K562 (cell line): ENCODE data around the gene DCLK2. TPM values are rescaled to one million over a fixed set of nuclear protein-coding genes. Genes with fewer than 3 reads are reported as not detected.

Experiments
- ATAC-seq: fragments of 200-7000 bp; cut with Tn5 transposase; 3 replicates; pipeline ENCODE4 v1.9.1; 2020; ENCODE audit warnings: moderate library complexity
- BruUV-seq: library from RNA; stranded (reverse); fragments of 400-500 nt; replicated peaks from 2 replicates; lab custom pipeline; 2021; lab: Mats Ljungman, UMichigan
- CTCF ChIA-PET: fragments of 300-600 bp; formaldehyde crosslinking; extraction: SDS; loops from one replicate; lab custom pipeline; 2021; ENCODE audit warnings: low intra/inter-chr PET ratio; lab: Yijun Ruan, JAX
- POLR2A ChIA-PET: fragments of 300-600, 350-650 bp; sonication (Branson Sonifier 250); formaldehyde crosslinking; extraction: SDS; loops from one replicate; lab custom pipeline; 2021; ENCODE audit warnings: antibody characterized with exemption, inconsistent platforms; lab: Yijun Ruan, JAX
- DNase-seq, 4 experiments: peaks; one replicate each; pipeline versions ENCODE4 v3.0.0 to v3.0.0-alpha.2; 2011 to 2018; ENCODE audit warnings: low spot score in 3 of 4, mixed read lengths in 3 of 4; ENCODE audit errors: extremely low read depth in 1 of 4
- FAIRE-seq: peaks from 2 replicates; lab custom pipeline; 2011; peaks lifted over from hg19 to GRCh38; lab: Jason Lieb, UNC
- H2AFZ ChIP-seq: 2 replicates; pipeline ENCODE4 v1.6.0; 2011; ENCODE audit warnings: low read depth, low read length, control low read depth, inconsistent platforms
- H3K27ac ChIP-seq: fragments of 200-600 bp; 3 replicates; pipeline ENCODE4 v1.8.0; 2011; ENCODE audit warnings: low read depth, mild to moderate bottlenecking, control low read depth, inconsistent platforms, low read length, moderate library complexity, mixed read lengths; ENCODE audit errors: extremely low read depth
- H3K27me3 ChIP-seq, 2 experiments: fragments of 300-600 bp in 1 of 2; 2 replicates in 1 of 2; 3 replicates in 1 of 2; pipeline versions ENCODE4 v1.6.0 to v1.8.0; 2011; ENCODE audit warnings: inconsistent platforms in 2 of 2, low read length in 2 of 2, mild to moderate bottlenecking in 1 of 2, mixed read lengths in 1 of 2, moderate library complexity in 1 of 2; ENCODE audit not compliant: control insufficient read depth in 2 of 2, insufficient read depth in 2 of 2
- H3K36me3 ChIP-seq: fragments of 300-600 bp; 3 replicates; pipeline ENCODE4 v1.8.0; 2011; ENCODE audit warnings: mild to moderate bottlenecking, low read length, inconsistent platforms; ENCODE audit not compliant: control insufficient read depth, insufficient read depth
- H3K4me1 ChIP-seq, 2 experiments: fragments of 200-600 bp in 1 of 2; replicated peaks in 1 of 2; 2 replicates in 1 of 2; 3 replicates in 1 of 2; pipeline versions ENCODE4 v1.5.1 to v1.8.0; 2011; ENCODE audit warnings: inconsistent platforms in 2 of 2, low read length in 2 of 2, mild to moderate bottlenecking in 1 of 2, mixed read lengths in 1 of 2, moderate library complexity in 1 of 2; ENCODE audit not compliant: control insufficient read depth in 2 of 2, insufficient read depth in 2 of 2
- H3K4me2 ChIP-seq: 2 replicates; pipeline ENCODE4 v1.6.1; 2011; ENCODE audit warnings: low read length, control low read depth, inconsistent platforms, mixed read lengths; ENCODE audit not compliant: insufficient read depth
- H3K4me3 ChIP-seq: fragments of 200-600 bp; sonication (generic), shearing (Covaris generic); 2 replicates; pipeline ENCODE4 v1.5.1; 2016; ENCODE audit warnings: control low read depth, inconsistent platforms
- H3K79me2 ChIP-seq: fragments of 200-600 bp; 3 replicates; pipeline ENCODE4 v1.8.0; 2011; ENCODE audit warnings: low read length, inconsistent platforms; ENCODE audit not compliant: control insufficient read depth, insufficient read depth
- H3K9ac ChIP-seq, 2 experiments: 2 replicates each; pipeline versions ENCODE4 v1.6.0 to v1.6.1; 2011; ENCODE audit warnings: low read depth in 2 of 2, low read length in 2 of 2, control low read depth in 1 of 2, inconsistent platforms in 1 of 2, mild to moderate bottlenecking in 1 of 2, mixed read lengths in 1 of 2; ENCODE audit not compliant: insufficient read depth in 1 of 2
- H3K9me1 ChIP-seq: one replicate; pipeline ENCODE4 v1.6.0; 2011; ENCODE audit warnings: inconsistent platforms, mild to moderate bottlenecking, low read length, moderate library complexity; ENCODE audit not compliant: control insufficient read depth, insufficient read depth
- H3K9me3 ChIP-seq: replicated peaks from 2 replicates; pipeline ENCODE4 v1.5.1; 2011; ENCODE audit warnings: low read depth, low read length, inconsistent platforms; ENCODE audit not compliant: control insufficient read depth, insufficient read depth
- H4K20me1 ChIP-seq: replicated peaks from 2 replicates; pipeline ENCODE4 v1.6.1; 2011; ENCODE audit warnings: low read length, inconsistent platforms, mixed read lengths; ENCODE audit not compliant: control insufficient read depth, insufficient read depth
- CEBPG ChIP-seq, 3 experiments: fragments of 200-800 bp in 1 of 3; sonication (Bioruptor generic) in 1 of 3; sonication (generic) in 1 of 3; formaldehyde crosslinking in 1 of 3; IDR thresholded peaks in 2 of 3; conservative IDR thresholded peaks in 1 of 3; 2 replicates each; pipeline versions ENCODE4 v1.6.1 to v1.8.0; 2016 to 2022; ENCODE audit warnings: missing compliant biosample characterization in 2 of 3, missing genetic modification characterization in 2 of 3, mild to moderate bottlenecking in 1 of 3, missing genetic modification reagents in 1 of 3
- CHD4 ChIP-seq: fragments of 200-600 bp; sonication (generic); IDR thresholded peaks from 3 replicates; pipeline ENCODE4 v1.6.1; 2012; ENCODE audit warnings: low read depth, mild to moderate bottlenecking, mixed read lengths, low read length, inconsistent platforms; ENCODE audit not compliant: insufficient read depth, insufficient replicate concordance, poor library complexity, severe bottlenecking
- CREM ChIP-seq: IDR thresholded peaks from 2 replicates; pipeline ENCODE4 v1.6.1; 2014; ENCODE audit warnings: antibody characterized with exemption, low read depth
- E2F3 ChIP-seq: fragments of 250-450 bp; sonication (Bioruptor Pico); IDR thresholded peaks from 2 replicates; pipeline ENCODE4 v1.4.0; 2020; ENCODE audit warnings: mild to moderate bottlenecking
- E2F4 ChIP-seq: sonication (generic); formaldehyde crosslinking; IDR thresholded peaks from 2 replicates; pipeline ENCODE4 v1.8.0; 2022; ENCODE audit warnings: mild to moderate bottlenecking, low read depth, missing genetic modification reagents
- HNRNPK ChIP-seq: fragments of 200-400 bp; formaldehyde crosslinking; IDR thresholded peaks from one replicate; pipeline ENCODE4 v1.6.1; 2018; ENCODE audit warnings: mild to moderate bottlenecking, low read depth, low read length; ENCODE audit not compliant: poor library complexity, severe bottlenecking
- HNRNPLL ChIP-seq: fragments of 200-400 bp; formaldehyde crosslinking; IDR thresholded peaks from 2 replicates; pipeline ENCODE4 v1.6.1; 2017; ENCODE audit warnings: low read length, low read depth, mild to moderate bottlenecking; ENCODE audit not compliant: poor library complexity, severe bottlenecking
- KAT7 ChIP-seq: sonication (generic); formaldehyde crosslinking; IDR thresholded peaks from 2 replicates; pipeline ENCODE4 v1.8.0; 2022; ENCODE audit warnings: missing genetic modification reagents, mild to moderate bottlenecking, borderline replicate concordance
- MLLT1 ChIP-seq, 2 experiments: fragments of 450-650 bp; IDR thresholded peaks; 2 replicates each; pipeline ENCODE4 v1.6.1; 2016
- NR2F6 ChIP-seq: fragments of 450-650 bp; formaldehyde crosslinking; IDR thresholded peaks from 2 replicates; pipeline ENCODE4 v1.4.0; 2020; ENCODE audit warnings: mild to moderate bottlenecking
- PHF8 ChIP-seq: fragments of 200-600 bp; sonication (generic); IDR thresholded peaks from 2 replicates; pipeline ENCODE4 v1.6.1; 2012; ENCODE audit warnings: mixed run types, mild to moderate bottlenecking, inconsistent platforms, low read length, moderate library complexity, borderline replicate concordance
- PTBP1 ChIP-seq: fragments of 200-400 bp; formaldehyde crosslinking; IDR thresholded peaks from 2 replicates; pipeline ENCODE4 v1.6.1; 2017; ENCODE audit warnings: low read depth, low read length
- RAD21 ChIP-seq, 2 experiments: fragments of 250-450 bp in 1 of 2; fragments of 450-650 bp in 1 of 2; sonication (Bioruptor Pico) in 1 of 2; formaldehyde crosslinking in 1 of 2; IDR thresholded peaks in 1 of 2; conservative IDR thresholded peaks in 1 of 2; 2 replicates each; pipeline versions ENCODE4 v1.4.0 to v1.8.0; 2020 to 2022; ENCODE audit warnings: mild to moderate bottlenecking in 2 of 2, moderate library complexity in 1 of 2
- RBM15 ChIP-seq: fragments of 200-400 bp; formaldehyde crosslinking; IDR thresholded peaks from 2 replicates; pipeline ENCODE4 v1.6.1; 2018; ENCODE audit warnings: mild to moderate bottlenecking, low read length, moderate library complexity; ENCODE audit not compliant: insufficient read depth
- WGBS: fragments of 100-300 bp; shearing (Covaris generic); methylation state at CpG from one replicate; pipeline ENCODE4 v1.1.6; 2016; ENCODE audit warnings: low coverage, mixed read lengths; ENCODE audit not compliant: insufficient coverage; ENCODE audit errors: missing lambda C conversion rate; 5-methylcytosine and 5-hydroxymethylcytosine counted together
- in situ Hi-C: fragments of 300-500 bp; cut with MboI; formaldehyde crosslinking; loops from 4 replicates; pipeline ENCODE4 v1.15.0; 2018; ENCODE audit warnings: inconsistent platforms, mixed read lengths
- intact Hi-C: fragments of 100-400 bp; cut with micrococcal nuclease; formaldehyde crosslinking; loops from 2 replicates; pipeline ENCODE4 v1.14.2; 2022
- polyA plus RNA-seq, 8 experiments: library from polyadenylated mRNA; depleted of rRNA in 4 of 8; stranded (reverse) in 5 of 8; unstranded in 3 of 8; fragments of >200 nt; fragmentation: Nextera tagmentation in 2 of 8; fragmentation: Illumina TruSeq in 1 of 8; extraction: Ambion mirVana in 2 of 8; extraction: Trizol in 1 of 8; gene quantifications; 2 replicates each; pipeline versions ENCODE4 v1.2.1 to v1.2.3, GENCODE V29; 2011 to 2014; ENCODE audit warnings: inconsistent platforms in 1 of 8, missing spikeins in 1 of 8
- total RNA-seq, 7 experiments: library from RNA; depleted of rRNA in 6 of 7; stranded (reverse); fragments of >200 nt in 6 of 7; fragmentation: Illumina TruSeq in 2 of 7; extraction: Trizol in 2 of 7; gene quantifications; 2 replicates each; pipeline versions ENCODE4 v1.2.1 to v1.2.3, GENCODE V29; 2011 to 2021; ENCODE audit warnings: low replicate concordance in 1 of 7
- TF ChIP-seq, protein P1 (sequence below), 3 experiments: fragments of 200-800 bp in 1 of 3; sonication (Bioruptor generic) in 1 of 3; sonication (generic) in 1 of 3; formaldehyde crosslinking in 1 of 3; IDR thresholded peaks; 2 replicates each; pipeline versions ENCODE4 v1.6.1 to v1.8.0; 2016 to 2022; ENCODE audit warnings: mild to moderate bottlenecking in 2 of 3, missing compliant biosample characterization in 2 of 3, missing genetic modification characterization in 2 of 3, missing genetic modification reagents in 1 of 3

The DCLK2 gene
- total and polyA plus RNA-seq, 9 of the 15 experiments (the other 6 are each of a cell fraction or from before 2014, with no cell fraction given): not detected

GRCh38 chr4:150297861-150298474 is 219.7 kb downstream of the DCLK2 start:
- H3K4me2 ChIP-seq: no peak overlapping the region
- H3K36me3 ChIP-seq: no peaks in the 10 kb centered on the region
- peaks cover 0 to 2% of the 10 kb centered on the region in 2 experiments; a peak in 1 of 5 replicates for H3K4me1 ChIP-seq
- no peaks in the 10 kb centered on the region for H3K9me3 ChIP-seq
- H3K27ac ChIP-seq: no peak overlapping the region
- 100% methylated on average over 1 of the region's 1 CpG for WGBS
- in situ Hi-C loops (loop anchor here (10.0 kb wide), 1 partner anchor 567 kb away; no protein-coding TSS in a partner anchor), intact Hi-C loops (loop anchor here (1.0 to 10.0 kb wide), 5 partner anchors 39 to 749 kb away; no protein-coding TSS in a partner anchor)
- DNase-seq (peak; percentile 9 to 70 (median 20)), FAIRE-seq (peak; percentile 58), ATAC-seq (peak; percentile 87)
- no peak overlapping the region for H3K9ac ChIP-seq
- no TSS peak for BruUV-seq
- no peak overlapping the region for H3K4me3 ChIP-seq
- H3K27me3 ChIP-seq: no peaks in the 10 kb centered on the region
- CTCF ChIA-PET: interaction anchor here (0.6 to 4.3 kb wide), 4 partner anchors 296 to 569 kb away, joined by 3 to 27 read pairs (median 8); no protein-coding TSS in a partner anchor
- H4K20me1 ChIP-seq: no peaks in the 10 kb centered on the region
- H3K79me2 ChIP-seq: no peaks in the 10 kb centered on the region
- H2AFZ ChIP-seq: no peak overlapping the region
- no peaks in the 10 kb centered on the region for H3K9me1 ChIP-seq
- POLR2A ChIA-PET: no interaction called here
- TF ChIP-seq PHF8 (no peak), KAT7 (CRISPR knock-in tag) (no peak), CREM (no peak), E2F4 (CRISPR knock-in tag) (no peak), E2F3 (CRISPR knock-in tag) (no peak), NR2F6 (CRISPR knock-in tag) (no peak), CEBPG (CRISPR knock-in tag; IDR thresholded peaks at IDR 0.05) (no peak), CEBPG (tag; conservative IDR thresholded peaks at IDR 0.05 in 1 of 2, IDR thresholded peaks at IDR 0.05 in 1 of 2) (peak; percentile 29 to 41; a peak in 1 of 4 replicates), HNRNPK (no peak), MLLT1 (IDR thresholded peaks at IDR 0.05) (no peak), HNRNPLL (no peak), RBM15 (no peak), CHD4 (no peak), RAD21 (CRISPR knock-in tag; conservative IDR thresholded peaks at IDR 0.05 in 1 of 2, IDR thresholded peaks at IDR 0.05 in 1 of 2) (peak; percentile 89 to 91), PTBP1 (no peak)
- TF ChIP-seq, protein P1, sequence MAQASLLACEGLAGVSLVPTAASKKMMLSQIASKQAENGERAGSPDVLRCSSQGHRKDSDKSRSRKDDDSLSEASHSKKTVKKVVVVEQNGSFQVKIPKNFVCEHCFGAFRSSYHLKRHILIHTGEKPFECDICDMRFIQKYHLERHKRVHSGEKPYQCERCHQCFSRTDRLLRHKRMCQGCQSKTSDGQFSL (CRISPR knock-in tag; IDR thresholded peaks at IDR 0.05): no peak
- TF ChIP-seq, protein P1 (tag; IDR thresholded peaks at IDR 0.05): no peak
